GM18499 (cell line): ENCODE measurements around the gene GLMP.

Experiments
- ATAC-seq: cut with Tn5 transposase; IDR thresholded peaks from one replicate; pipeline ENCODE4 v1.9.1; 2021; ENCODE audit warnings: moderate number of reproducible peaks; ENCODE audit not compliant: insufficient read depth, unreplicated experiment

Gene GLMP

GRCh38 chr1:156253634-156254033 lies 41.8 kb downstream of the GLMP start:
- no peak for ATAC-seq

- ATAC-seq = no peak
These were observed 44.0 kb downstream of the GLMP start for GRCh38 chr1:156251527-156251926.

GRCh38 chr1:156249593-156249992 lies 45.9 kb downstream of the GLMP start:
- no peak for ATAC-seq

- no peak for ATAC-seq
These were observed 47.2 kb downstream of the GLMP start for GRCh38 chr1:156248323-156248683.

GRCh38 chr1:156247460-156248322 lies 47.8 kb downstream of the GLMP start, which contains the start of gene PAQR6:
Gene PAQR6 (minus strand): TSS chr1:156248056. CDS start chr1:156246731, 1,325 bp downstream.
- no peak for ATAC-seq

GRCh38 chr1:156246781-156247459 lies 48.6 kb downstream of the GLMP start:
- no peak for ATAC-seq

GRCh38 chr1:156246241-156246780 lies 49.2 kb downstream of the GLMP start:
- no peak for ATAC-seq

- ATAC-seq = no peak
These were observed 49.8 kb downstream of the GLMP start for GRCh38 chr1:156245451-156246232.

- ATAC-seq = no peak
These were observed 50.8 kb downstream of the GLMP start for GRCh38 chr1:156244712-156245111.

- ATAC-seq = no peak
These were observed 51.4 kb downstream of the GLMP start for GRCh38 chr1:156244126-156244525.

- no peak for ATAC-seq
These were observed 52.7 kb downstream of the GLMP start for GRCh38 chr1:156242738-156243137.
